ENCODE results near the gene TBCD. TPM values are rescaled to one million over a fixed set of nuclear protein-coding genes. Genes with fewer than 3 reads are reported as not detected.
A peak's percentile ranks its signal among the peaks of the same experiment; 100 is the strongest.
"Not testable (repeated sequence)": the region's sequence is repeated elsewhere in the genome, so short reads cannot be mapped to it uniquely, and the experiment has no call there.

The TBCD gene
- total RNA-seq, 2 experiments from 2014 or later = 74.5 to 76.9 TPM

DNA sequence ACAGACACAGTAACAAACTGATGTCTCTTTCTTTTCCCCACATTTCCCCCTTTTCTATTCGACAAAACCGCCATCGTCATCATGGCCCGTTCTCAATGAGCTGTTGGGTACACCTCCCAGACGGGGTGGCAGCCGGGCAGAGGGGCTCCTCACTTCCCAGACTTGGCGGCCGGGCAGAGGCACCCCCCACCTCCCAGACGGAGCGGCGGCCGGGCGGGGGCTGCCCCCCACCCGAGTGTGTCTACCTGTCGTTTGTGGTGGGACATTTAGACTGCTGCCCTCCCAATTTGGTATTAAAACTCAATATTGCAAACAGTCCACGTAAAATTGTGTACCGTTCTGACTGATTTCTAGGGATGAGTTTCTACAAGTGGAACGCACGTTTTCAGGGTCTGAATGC is 22.6 kb downstream of the TBCD start:
- not testable (repeated sequence) for H3K27ac Mint-ChIP-seq, H3K9me3 Mint-ChIP-seq, H3K27me3 Mint-ChIP-seq, DNase-seq, H3K4me3 Mint-ChIP-seq
- H3K4me1 Mint-ChIP-seq = peaks cover 14% of the 10 kb centered on the region
- H3K36me3 Mint-ChIP-seq = peaks cover 13% of the 10 kb centered on the region

DNA sequence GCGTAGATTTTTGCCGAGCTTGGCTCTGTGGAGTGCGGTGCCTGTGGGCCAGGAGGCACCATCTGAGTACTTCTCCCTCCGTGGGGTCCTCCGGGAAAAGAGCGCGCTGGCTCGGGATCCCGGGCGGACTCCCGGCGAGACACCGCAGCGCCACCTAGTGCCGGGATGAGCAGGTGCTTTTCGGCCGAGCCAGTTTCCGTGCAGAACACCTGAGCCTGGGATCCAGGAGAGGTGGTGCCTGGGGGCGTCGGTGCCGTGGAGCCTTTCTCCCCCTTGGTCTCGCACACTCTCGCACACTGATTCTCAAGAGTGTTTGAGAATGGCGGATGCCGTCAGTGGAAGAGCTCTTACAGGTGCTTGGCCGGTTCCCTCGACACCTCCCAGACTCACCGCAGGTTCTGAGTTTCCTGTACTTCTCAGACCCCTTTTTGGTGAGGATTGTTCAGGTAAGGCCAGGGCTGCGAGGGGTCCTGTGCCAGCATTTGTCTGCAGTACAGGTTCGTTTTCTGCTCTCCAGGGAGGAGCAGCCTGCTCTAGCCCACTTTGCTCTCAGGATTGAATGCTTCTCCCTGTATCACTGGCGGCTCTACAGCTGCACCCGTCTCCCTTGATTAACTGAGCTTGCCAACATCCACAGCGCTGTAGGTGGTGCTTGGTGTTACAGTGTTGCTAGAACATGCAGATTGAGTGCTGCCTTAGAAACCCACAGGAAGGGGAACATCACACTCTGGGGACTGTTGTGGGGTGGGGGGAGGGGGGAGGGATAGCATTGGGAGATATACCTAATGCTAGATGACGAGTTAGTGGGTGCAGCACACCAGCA is 23.3 kb downstream of the TBCD start:
- H3K9me3 Mint-ChIP-seq = no peaks in the 10 kb centered on the region
- H3K36me3 Mint-ChIP-seq = peaks cover 10% of the 10 kb centered on the region
- H3K4me1 Mint-ChIP-seq = peaks cover 14% of the 10 kb centered on the region
- peak; percentile 44 for DNase-seq
- H3K4me3 Mint-ChIP-seq = no peak overlapping the region
- H3K27me3 Mint-ChIP-seq = no peaks in the 10 kb centered on the region
- H3K27ac Mint-ChIP-seq = no peak overlapping the region

DNA sequence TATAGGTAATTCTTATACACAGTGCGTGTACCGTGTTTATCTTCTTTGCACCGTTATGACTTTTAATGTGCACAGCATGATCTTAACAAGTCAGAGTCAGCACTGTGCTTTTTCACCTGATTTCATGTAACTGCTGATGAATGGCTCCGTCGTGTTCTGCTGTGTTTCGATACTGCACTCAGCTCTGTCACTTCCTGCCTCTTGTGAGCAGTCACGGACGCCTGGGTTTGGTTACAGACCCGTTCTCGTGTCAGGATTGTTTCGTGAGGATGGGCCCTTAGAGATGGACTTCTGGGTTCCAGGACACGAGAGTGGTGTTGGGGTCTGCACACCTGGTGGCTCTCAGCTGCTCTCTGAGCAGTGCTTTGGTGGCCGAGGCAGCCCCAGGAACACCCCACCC is 24.6 kb downstream of the TBCD start:
- Mint-ChIP-seq H3K4me3 (no peak overlapping the region), H3K9me3 (no peaks in the 10 kb centered on the region), H3K36me3 (peaks cover 10% of the 10 kb centered on the region), H3K27ac (no peak overlapping the region), H3K4me1 (peaks cover 14% of the 10 kb centered on the region), H3K27me3 (no peaks in the 10 kb centered on the region)
- no peak for DNase-seq

DNA sequence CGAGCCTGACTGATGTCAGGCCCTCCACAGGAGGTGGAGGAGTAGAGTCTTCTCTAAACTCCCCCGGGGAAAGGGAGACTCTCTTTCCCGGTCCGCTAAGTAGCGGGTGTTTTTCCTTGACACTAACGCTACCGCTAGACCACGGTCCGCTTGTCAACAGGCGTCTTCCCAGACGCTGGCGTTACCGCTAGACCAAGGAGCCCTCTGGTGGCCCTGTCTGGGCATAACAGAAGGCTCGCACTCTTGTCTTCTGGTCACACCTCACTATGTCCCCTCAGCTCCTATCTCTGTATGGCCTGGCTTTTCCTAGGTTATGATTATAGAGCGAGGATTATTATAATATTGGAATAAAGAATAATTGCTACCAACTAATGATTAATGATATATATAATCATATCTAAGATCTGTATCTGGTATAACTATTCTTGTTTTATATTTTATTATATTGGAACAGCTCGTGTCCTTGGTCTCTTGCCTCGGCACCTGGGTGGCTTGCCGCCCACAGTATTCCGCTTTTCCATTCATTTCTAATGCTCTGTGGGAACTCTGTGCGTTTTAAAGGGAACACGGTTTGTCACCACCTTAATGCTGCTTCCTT is 26.0 kb downstream of the TBCD start:
- H3K9me3 Mint-ChIP-seq, DNase-seq, H3K27ac Mint-ChIP-seq, H3K27me3 Mint-ChIP-seq, H3K4me3 Mint-ChIP-seq: not testable (repeated sequence)
- peaks cover 11% of the 10 kb centered on the region for H3K36me3 Mint-ChIP-seq
- peaks cover 21% of the 10 kb centered on the region for H3K4me1 Mint-ChIP-seq

DNA sequence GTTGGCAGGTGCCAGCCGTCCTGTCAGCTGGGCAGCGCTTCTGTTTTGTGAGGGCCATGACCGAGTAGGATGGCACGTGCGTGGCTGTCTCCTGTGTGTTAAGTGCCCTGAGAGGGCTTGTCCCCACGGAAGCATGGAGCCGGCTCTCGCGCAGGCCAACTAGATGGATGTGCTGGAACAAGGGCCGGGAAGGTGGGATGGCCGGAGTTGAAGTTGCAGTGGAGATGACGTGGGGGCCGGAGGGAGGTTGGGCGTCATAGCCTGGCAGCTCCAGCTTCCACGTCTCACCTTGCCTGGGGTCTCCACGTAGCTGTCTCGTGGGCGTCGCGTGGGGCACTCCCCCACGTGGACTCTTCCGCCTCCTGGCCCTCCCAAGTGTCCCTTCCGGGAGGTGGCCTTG is 27.7 kb downstream of the TBCD start:
- no peak for DNase-seq
- Mint-ChIP-seq H3K27me3 (no peaks in the 10 kb centered on the region), H3K9me3 (no peaks in the 10 kb centered on the region), H3K4me1 (peaks cover 21% of the 10 kb centered on the region), H3K36me3 (peaks cover 11% of the 10 kb centered on the region), H3K4me3 (no peak overlapping the region), H3K27ac (no peak overlapping the region)

DNA sequence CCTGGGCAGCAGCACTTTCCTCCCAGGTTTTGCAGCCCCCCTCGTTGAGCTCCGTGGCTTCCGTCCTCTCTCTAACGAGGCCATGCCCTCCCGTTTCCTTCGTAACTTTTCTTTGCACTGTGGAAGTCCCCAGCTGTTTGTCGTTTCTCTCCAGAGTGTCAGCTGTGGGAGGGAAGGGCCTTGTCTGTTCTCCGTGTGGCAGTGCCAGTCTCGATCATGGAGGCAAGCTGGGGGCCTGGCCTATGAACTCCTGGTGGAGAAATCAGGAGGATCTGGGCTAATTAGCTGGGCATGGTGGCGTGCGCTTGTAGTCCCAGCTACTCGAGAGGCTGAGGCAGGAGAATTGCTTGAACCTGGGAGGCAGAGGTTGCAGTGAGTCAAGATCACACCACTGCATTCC is 28.3 kb downstream of the TBCD start:
- H3K4me3 Mint-ChIP-seq = no peak overlapping the region
- no peaks in the 10 kb centered on the region for H3K27me3 Mint-ChIP-seq
- H3K27ac Mint-ChIP-seq = no peak overlapping the region
- peaks cover 19% of the 10 kb centered on the region for H3K4me1 Mint-ChIP-seq
- H3K36me3 Mint-ChIP-seq = peaks cover 11% of the 10 kb centered on the region
- no peaks in the 10 kb centered on the region for H3K9me3 Mint-ChIP-seq
- DNase-seq = no peak

DNA sequence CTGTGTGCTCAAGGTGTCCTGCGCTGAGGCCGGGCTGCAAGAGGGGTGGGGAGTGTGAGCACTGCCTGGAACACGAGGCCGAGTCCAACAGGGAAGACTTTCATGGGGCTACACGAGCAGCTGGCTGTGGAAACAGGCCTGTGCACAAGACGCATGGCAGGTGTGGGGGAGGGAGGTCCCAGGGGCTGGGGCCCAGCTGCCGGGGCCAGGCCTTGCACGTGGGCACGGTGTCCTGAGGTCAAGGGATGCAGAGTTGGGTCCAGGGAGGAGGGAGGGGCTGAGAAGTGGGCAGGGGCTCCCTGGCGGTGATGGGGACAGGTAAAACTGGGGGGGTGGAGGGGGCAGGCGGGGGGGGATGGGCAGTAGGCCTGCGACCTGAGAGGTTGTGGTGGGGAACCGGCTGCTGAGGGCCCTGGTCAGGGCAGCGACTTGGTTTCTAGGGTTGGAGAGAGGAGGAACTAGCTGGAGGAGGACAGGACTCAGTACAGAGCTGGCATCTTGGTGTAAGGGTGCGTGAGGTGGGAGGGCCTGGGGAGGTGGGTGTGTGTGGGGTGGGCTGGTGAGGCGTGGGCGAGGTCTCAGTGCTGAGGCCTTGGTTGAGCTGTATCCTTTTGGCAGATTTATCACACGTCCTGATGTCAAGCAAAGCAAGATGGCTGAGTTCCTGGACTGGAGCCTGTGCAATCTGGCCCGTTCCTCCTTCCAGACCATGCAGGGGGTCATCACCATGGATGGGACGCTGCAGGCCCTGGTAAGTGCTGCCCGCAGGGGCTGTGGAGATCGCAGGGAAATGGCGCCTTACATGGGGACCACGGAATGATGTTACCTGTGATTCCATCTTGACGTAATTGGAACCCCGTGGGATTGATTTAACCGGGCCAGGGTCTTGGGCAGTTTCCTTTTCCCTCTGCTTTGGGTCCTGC is 29.4 kb downstream of the TBCD start:
- Mint-ChIP-seq H3K4me3 (no peak overlapping the region), H3K36me3 (peaks cover 11% of the 10 kb centered on the region), H3K9me3 (no peaks in the 10 kb centered on the region), H3K4me1 (peaks cover 11% of the 10 kb centered on the region), H3K27me3 (no peaks in the 10 kb centered on the region), H3K27ac (no peak overlapping the region)
- DNase-seq = no peak

DNA sequence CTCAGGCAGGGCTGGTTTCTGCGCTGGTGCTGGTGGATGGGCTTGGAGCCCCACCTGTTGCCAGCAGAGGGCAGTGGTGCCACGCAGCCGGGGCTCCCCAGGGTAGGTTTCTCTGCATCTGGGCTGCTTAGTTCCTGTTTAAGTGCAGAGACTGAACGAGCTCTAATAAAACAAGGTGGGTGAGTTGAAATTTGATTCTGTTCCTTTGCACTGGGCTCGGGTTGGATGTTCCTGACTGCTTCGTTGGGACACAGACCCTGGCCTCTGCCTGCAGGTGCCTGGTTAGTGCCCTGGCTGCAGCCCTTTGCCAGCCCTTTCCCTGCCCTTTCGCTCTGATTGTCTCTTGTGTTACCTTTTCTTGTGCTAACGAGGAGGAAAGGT is 30.0 kb downstream of the TBCD start:
- DNase-seq = peak; percentile 77
- Mint-ChIP-seq H3K4me1 (peaks cover 7% of the 10 kb centered on the region), H3K4me3 (no peak overlapping the region), H3K9me3 (no peaks in the 10 kb centered on the region), H3K27ac (no peak overlapping the region), H3K27me3 (no peaks in the 10 kb centered on the region), H3K36me3 (peaks cover 11% of the 10 kb centered on the region)

DNA sequence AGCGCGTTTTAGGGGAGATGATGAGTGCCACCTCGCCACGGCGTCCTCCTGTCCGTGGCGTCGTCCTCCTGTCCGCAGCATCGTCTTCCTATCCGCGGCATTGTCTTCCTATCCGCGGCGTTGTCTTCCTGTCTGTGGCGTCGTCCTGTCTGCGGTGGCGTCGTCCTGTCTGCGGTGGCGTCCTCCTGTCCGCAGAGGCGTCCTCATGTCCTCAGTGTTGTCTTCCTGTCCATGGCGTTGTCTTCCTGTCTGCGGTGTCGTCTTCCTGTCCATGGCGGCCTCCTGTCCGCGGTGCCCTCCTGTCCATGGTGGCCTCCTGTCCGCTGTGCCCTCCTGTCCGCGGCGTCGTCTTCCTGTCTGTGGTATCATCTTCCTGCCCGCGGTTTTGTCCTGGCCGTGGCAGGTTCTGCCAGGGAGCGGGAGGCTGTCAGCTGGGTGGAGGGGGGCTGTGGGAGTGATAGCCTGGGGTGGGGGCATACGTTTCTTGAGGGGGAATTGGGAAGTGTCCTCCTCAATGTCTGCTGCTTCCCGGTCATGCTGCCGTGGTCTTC is 30.9 kb downstream of the TBCD start:
- no peak for DNase-seq
- peaks cover 7% of the 10 kb centered on the region for H3K4me1 Mint-ChIP-seq
- peak overlapping the region; percentile 30 for H3K27ac Mint-ChIP-seq
- H3K36me3 Mint-ChIP-seq = peaks cover 7% of the 10 kb centered on the region
- no peak overlapping the region for H3K4me3 Mint-ChIP-seq
- H3K9me3 Mint-ChIP-seq = no peaks in the 10 kb centered on the region
- H3K27me3 Mint-ChIP-seq = no peaks in the 10 kb centered on the region

DNA sequence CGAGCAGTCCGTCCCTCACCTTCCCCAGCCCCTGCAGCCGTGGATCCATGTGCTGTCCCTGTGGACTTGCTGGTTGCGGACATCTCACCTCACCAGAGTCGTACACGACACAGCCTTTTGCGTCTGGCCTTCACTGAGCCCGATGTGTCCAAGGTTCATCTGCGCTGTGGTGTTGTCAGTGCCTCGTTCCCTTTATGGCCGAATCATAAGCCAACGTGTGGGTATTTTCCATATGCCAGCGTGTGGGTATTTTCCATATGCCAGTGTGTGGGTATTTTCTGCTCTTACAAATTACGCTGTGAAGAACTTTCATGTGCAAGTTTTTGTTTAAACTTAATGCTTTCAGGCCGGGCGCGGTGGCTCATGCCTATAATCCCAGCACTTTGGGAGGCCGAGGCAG is 31.6 kb downstream of the TBCD start:
- Mint-ChIP-seq H3K4me1 (peaks cover 7% of the 10 kb centered on the region), H3K9me3 (no peaks in the 10 kb centered on the region), H3K4me3 (no peak overlapping the region), H3K36me3 (peaks cover 8% of the 10 kb centered on the region), H3K27me3 (no peaks in the 10 kb centered on the region), H3K27ac (no peak overlapping the region)
- DNase-seq = no peak

DNA sequence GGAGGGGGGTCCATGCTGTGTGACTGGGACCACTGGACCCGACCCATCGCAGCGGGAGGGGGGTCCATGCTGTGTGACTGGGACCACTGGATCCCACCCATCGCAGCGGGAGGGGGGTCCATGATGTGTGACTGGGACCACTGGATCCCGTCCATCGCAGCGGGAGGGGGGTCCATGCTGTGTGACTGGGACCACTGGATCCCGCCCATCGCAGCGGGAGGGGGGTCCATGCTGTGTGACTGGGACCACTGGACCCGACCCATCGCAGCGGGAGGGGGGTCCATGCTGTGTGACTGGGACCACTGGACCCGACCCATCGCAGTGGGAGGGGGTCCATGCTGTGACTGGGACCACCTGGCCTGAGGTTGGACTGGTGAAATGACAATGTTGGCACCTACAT is 33.7 kb downstream of the TBCD start:
- not testable (repeated sequence) for H3K27ac Mint-ChIP-seq, H3K27me3 Mint-ChIP-seq, H3K36me3 Mint-ChIP-seq, H3K9me3 Mint-ChIP-seq, H3K4me1 Mint-ChIP-seq, H3K4me3 Mint-ChIP-seq, DNase-seq

DNA sequence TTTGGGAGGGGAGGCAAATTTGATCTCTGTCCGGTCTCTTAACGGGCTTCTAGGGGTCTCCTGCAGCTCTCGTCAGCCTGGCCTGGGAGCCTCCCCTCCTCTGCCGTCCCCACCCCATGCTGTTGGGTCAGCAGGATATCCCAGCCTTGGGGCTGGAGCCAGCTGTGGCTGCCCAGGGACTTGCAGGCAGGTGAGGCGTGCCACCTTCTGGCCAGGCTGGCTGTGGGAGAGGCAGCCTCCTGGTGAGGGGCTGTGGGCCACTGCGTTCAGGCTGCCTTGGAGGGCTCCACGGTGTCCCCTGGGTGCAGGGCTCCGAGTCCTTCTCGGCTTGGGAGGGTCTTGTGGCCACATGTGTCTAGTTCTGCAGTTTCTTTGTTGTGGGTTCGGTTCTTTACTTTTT is 34.6 kb downstream of the TBCD start:
- no peak overlapping the region for H3K4me3 Mint-ChIP-seq
- peaks cover 7% of the 10 kb centered on the region for H3K4me1 Mint-ChIP-seq
- H3K9me3 Mint-ChIP-seq = no peaks in the 10 kb centered on the region
- H3K36me3 Mint-ChIP-seq = peaks cover 11% of the 10 kb centered on the region
- no peak overlapping the region for H3K27ac Mint-ChIP-seq
- H3K27me3 Mint-ChIP-seq = no peaks in the 10 kb centered on the region
- no peak for DNase-seq

DNA sequence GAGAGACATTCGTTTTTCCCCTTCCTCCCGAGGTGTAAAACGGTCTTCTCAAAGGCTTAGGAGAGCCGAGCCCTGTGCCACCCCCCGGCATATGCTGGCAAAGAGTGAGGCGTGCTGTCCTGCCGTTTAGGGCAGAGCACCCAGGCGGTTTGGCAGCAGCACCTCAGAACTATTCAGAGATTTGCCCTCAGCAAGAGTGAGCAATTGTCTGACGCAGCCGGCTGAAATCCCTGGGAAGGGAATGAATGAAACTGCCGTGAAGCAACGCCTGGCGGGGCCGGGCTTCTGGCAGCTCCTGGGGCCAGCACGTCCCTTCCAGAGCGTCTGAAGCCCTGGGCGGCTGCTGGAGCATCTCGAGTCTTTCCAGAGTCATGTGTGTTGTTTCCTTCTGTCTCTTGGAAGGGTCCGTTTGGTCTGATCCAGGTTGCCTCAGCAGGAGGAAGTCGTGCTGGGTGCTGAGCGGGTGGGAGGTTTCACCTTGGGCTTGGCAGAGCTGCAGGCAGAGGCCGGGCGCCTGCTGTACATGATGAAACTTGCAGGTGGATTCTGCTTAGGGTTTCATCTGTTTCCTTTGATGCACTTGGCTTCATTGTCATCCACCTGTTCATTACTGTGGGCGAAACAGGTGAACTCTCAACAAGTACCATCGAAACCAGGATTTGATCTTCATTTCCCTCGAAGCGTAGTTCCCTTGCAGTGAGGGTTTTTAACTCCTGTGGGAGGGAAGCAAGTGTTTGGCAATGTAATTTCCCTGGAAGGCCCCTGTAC is 35.4 kb downstream of the TBCD start:
- Mint-ChIP-seq H3K27ac (no peak overlapping the region), H3K4me3 (no peak overlapping the region), H3K36me3 (peaks cover 10% of the 10 kb centered on the region), H3K27me3 (no peaks in the 10 kb centered on the region), H3K4me1 (no peaks in the 10 kb centered on the region), H3K9me3 (no peaks in the 10 kb centered on the region)
- DNase-seq = no peak

DNA sequence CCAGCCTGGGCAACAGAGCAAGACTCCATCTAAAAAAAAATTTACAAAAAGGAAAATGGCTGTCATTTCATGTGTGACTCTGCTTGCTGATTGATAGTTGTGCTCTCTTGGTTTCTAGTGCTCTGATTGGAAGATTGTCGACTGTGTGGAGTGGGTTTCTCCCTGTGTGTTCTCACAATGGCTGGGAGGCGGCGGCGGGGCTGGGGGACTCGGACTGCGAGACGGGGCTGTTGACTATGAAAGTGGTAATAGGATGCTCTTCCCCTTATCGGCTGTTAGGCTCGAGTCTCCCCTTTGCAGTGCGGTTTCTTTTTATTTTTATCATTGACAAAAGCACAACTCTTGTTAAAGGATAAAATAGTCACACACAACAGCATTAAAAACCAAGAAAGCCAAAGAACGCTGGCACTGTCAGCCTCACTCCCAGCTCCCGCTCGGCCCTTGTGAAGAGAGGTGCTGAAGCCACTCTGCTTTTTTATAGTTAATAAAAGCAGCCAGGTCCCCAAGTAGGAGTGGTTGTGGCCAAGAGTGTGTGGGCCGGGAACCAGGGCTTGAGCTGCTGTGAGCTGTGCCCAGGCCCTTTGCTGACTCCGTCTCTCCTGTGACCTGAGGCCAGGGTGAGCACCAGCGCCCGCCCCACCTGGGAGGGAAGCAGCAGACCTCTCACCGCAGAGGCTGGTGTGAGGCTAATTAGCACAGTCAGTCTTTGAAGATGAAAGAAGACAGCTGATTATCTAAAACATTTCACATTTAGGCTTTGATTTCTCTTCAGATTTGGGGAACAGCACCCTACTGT is 36.5 kb downstream of the TBCD start:
- Mint-ChIP-seq H3K9me3 (no peaks in the 10 kb centered on the region), H3K4me3 (no peak overlapping the region), H3K36me3 (peaks cover 9% of the 10 kb centered on the region), H3K27ac (no peak overlapping the region), H3K27me3 (no peaks in the 10 kb centered on the region), H3K4me1 (no peaks in the 10 kb centered on the region)
- no peak for DNase-seq

Measured in activated naive CD8-positive, alpha-beta T cell treated with anti-CD3 and anti-CD28 coated beads for 36 hours (primary cell).